WTC11 (cell line): Measurements from ENCODE around the gene R3HDM4. TPM values are rescaled to one million over a fixed set of nuclear protein-coding genes. Genes with fewer than 3 reads are reported as not detected.

Experiments used
- ATAC-seq: fragments of 200-7000 bp; cut with Tn5 transposase; 2 replicates; pipeline ENCODE4 v1.10.0; 2021; ENCODE audit warnings: mild to moderate bottlenecking, moderate library complexity
- CTCF ChIA-PET: fragments of 300-600 bp; sonication (Branson Sonifier 250); formaldehyde crosslinking; loops from one replicate; lab custom pipeline; 2021; ENCODE audit warnings: antibody characterized with exemption; lab: Charles Lee
- POLR2A ChIA-PET: fragments of 350-600 bp; sonication (Branson Sonifier 250); formaldehyde crosslinking; loops from one replicate; lab custom pipeline; 2021; ENCODE audit warnings: antibody characterized with exemption; lab: Charles Lee
- DNase-seq: peaks from one replicate; pipeline ENCODE4 v3.0.0; 2021; ENCODE audit warnings: low spot score
- H3K27ac Mint-ChIP-seq: 2 replicates; pipeline ENCODE4 v1.8.0; 2021; ENCODE audit warnings: mixed read lengths
- H3K27me3 Mint-ChIP-seq: 2 replicates; pipeline ENCODE4 v1.8.0; 2021; ENCODE audit warnings: low read depth, mild to moderate bottlenecking, moderate library complexity, mixed read lengths
- H3K36me3 Mint-ChIP-seq: 2 replicates; pipeline ENCODE4 v1.8.0; 2021; ENCODE audit warnings: mixed read lengths
- H3K4me1 Mint-ChIP-seq: 2 replicates; pipeline ENCODE4 v1.8.0; 2022; ENCODE audit warnings: mixed read lengths
- H3K4me3 Mint-ChIP-seq: 2 replicates; pipeline ENCODE4 v1.8.0; 2021; ENCODE audit warnings: mild to moderate bottlenecking, moderate library complexity, mixed read lengths
- H3K9me3 Mint-ChIP-seq: 2 replicates; pipeline ENCODE4 v1.8.0; 2021; ENCODE audit warnings: mixed read lengths
- FOXK1 ChIP-seq: sonication (generic); formaldehyde crosslinking; IDR thresholded peaks from 2 replicates; pipeline ENCODE4 v1.8.0; 2022; ENCODE audit warnings: mild to moderate bottlenecking, moderate library complexity, missing genetic modification reagents
- FOXP4 ChIP-seq: sonication (generic); formaldehyde crosslinking; IDR thresholded peaks from 2 replicates; pipeline ENCODE4 v1.8.0; 2022; ENCODE audit warnings: mild to moderate bottlenecking, missing genetic modification reagents
- JUN ChIP-seq: sonication (generic); formaldehyde crosslinking; IDR thresholded peaks from 2 replicates; pipeline ENCODE4 v1.8.0; 2023; ENCODE audit warnings: mild to moderate bottlenecking, missing genetic modification reagents
- NFATC4 ChIP-seq: fragments of 250-450 bp; sonication (Bioruptor Pico); IDR thresholded peaks from 2 replicates; pipeline ENCODE4 v1.9.0; 2021; ENCODE audit warnings: mild to moderate bottlenecking
- NFE2L1 ChIP-seq: sonication (generic); formaldehyde crosslinking; IDR thresholded peaks from 2 replicates; pipeline ENCODE4 v1.8.1; 2023; ENCODE audit warnings: missing genetic modification reagents
- NFYB ChIP-seq: sonication (generic); formaldehyde crosslinking; conservative IDR thresholded peaks from 2 replicates; pipeline ENCODE4 v1.8.0; 2022; ENCODE audit warnings: low read depth, missing genetic modification reagents
- SMAD4 ChIP-seq: sonication (generic); formaldehyde crosslinking; IDR thresholded peaks from 2 replicates; pipeline ENCODE4 v1.8.0; 2022; ENCODE audit warnings: mild to moderate bottlenecking, missing genetic modification reagents
- TCF7 ChIP-seq: sonication (generic); formaldehyde crosslinking; IDR thresholded peaks from 2 replicates; pipeline ENCODE4 v1.8.0; 2022; ENCODE audit warnings: mild to moderate bottlenecking, low read depth, missing genetic modification reagents, moderate library complexity
- ZNF263 ChIP-seq: sonication (generic); formaldehyde crosslinking; IDR thresholded peaks from 2 replicates; pipeline ENCODE4 v1.8.1; 2022; ENCODE audit warnings: low read depth, mild to moderate bottlenecking, moderate library complexity, missing genetic modification reagents
- ZNF416 ChIP-seq: fragments of 250-450 bp; sonication (Bioruptor Pico); IDR thresholded peaks from 2 replicates; pipeline ENCODE4 v1.9.0; 2021; ENCODE audit warnings: mild to moderate bottlenecking, inconsistent platforms
- ZNF423 ChIP-seq: fragments of 250-450 bp; sonication (Bioruptor Pico); IDR thresholded peaks from 2 replicates; pipeline ENCODE4 v2.1.2; 2022; ENCODE audit warnings: mild to moderate bottlenecking, moderate library complexity
- ZNF532 ChIP-seq: fragments of 250-450 bp; sonication (Bioruptor Pico); IDR thresholded peaks from 2 replicates; pipeline ENCODE4 v1.9.0; 2021; ENCODE audit warnings: mild to moderate bottlenecking, borderline replicate concordance
- ZNF671 ChIP-seq: fragments of 250-450 bp; sonication (Bioruptor Pico); IDR thresholded peaks from 2 replicates; pipeline ENCODE4 v1.8.0; 2021; ENCODE audit warnings: mild to moderate bottlenecking
- total RNA-seq: library from RNA; stranded (reverse); gene quantifications from 3 replicates; pipeline ENCODE4 v1.2.3, GENCODE V29; 2021
- TF ChIP-seq, protein P1 (sequence below): fragments of 250-450 bp; sonication (Bioruptor Pico); IDR thresholded peaks from 2 replicates; pipeline ENCODE4 v2.1.2; 2022; ENCODE audit warnings: mild to moderate bottlenecking, moderate library complexity
- TF ChIP-seq, protein P2 (sequence below): sonication (generic); formaldehyde crosslinking; IDR thresholded peaks from 2 replicates; pipeline ENCODE4 v1.8.1; 2022; ENCODE audit warnings: missing genetic modification reagents, borderline replicate concordance

Gene R3HDM4
- total RNA-seq, 1 experiment from 2014 or later: 99.5 TPM

GRCh38 chr19:867855-868457 is 45.1 kb downstream of the R3HDM4 start (continued):
- TF ChIP-seq, protein P1, sequence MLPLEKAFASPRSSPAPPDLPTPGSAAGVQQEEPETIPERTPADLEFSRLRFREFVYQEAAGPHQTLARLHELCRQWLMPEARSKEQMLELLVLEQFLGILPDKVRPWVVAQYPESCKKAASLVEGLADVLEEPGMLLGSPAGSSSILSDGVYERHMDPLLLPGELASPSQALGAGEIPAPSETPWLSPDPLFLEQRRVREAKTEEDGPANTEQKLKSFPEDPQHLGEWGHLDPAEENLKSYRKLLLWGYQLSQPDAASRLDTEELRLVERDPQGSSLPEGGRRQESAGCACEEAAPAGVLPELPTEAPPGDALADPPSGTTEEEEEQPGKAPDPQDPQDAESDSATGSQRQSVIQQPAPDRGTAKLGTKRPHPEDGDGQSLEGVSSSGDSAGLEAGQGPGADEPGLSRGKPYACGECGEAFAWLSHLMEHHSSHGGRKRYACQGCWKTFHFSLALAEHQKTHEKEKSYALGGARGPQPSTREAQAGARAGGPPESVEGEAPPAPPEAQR (CRISPR knock-in tag): no peak
- TF ChIP-seq NFATC4 (CRISPR knock-in tag): no peak
- no peak for TF ChIP-seq ZNF263 (CRISPR knock-in tag)

DNA sequence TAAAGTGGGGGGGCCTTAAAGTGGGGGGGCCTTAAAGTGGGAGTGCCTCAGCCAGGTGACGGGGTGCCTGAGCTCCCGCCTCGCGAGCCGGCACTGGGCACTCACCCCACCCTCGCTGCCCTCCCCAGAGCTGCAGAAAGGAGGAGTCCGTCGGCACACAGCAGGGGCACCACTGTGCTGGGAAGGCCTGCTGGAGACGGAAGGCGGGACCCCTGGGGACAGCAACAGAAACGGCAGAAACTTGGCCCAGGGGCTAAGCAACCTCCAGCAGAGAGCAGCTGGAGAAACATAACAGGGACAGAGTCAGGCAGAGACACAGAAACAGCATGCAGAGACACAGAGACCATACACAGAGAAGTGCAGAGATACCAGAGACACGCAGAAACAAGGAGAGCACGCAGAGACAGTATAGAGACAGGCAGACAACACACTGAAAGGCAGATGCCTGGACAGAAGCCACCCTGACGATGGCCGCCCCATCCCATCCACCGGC is 45.7 kb downstream of the R3HDM4 start:
- H3K4me1 Mint-ChIP-seq: peaks cover 5% of the 10 kb centered on the region
- POLR2A ChIA-PET: interaction anchor here (0.7 kb wide), 1 partner anchor 55 kb away, joined by 3 read pairs; no protein-coding TSS in a partner anchor
- ATAC-seq (no peak), DNase-seq (no peak)
- peak overlapping the region; percentile 60; the same call in 1 of the 2 replicates for H3K27ac Mint-ChIP-seq
- peaks cover 5% of the 10 kb centered on the region; the same call in 1 of the 2 replicates for H3K27me3 Mint-ChIP-seq
- peaks cover 12% of the 10 kb centered on the region for H3K36me3 Mint-ChIP-seq
- CTCF ChIA-PET: interaction anchor here (0.8 to 2.6 kb wide), 3 partner anchors 11 to 124 kb away, joined by 3 to 11 read pairs (median 4); no protein-coding TSS in a partner anchor
- H3K9me3 Mint-ChIP-seq: no peaks in the 10 kb centered on the region
- TF ChIP-seq ZNF423 (CRISPR knock-in tag) (peak; percentile 85), NFE2L1 (no peak)
- H3K4me3 Mint-ChIP-seq: no peak overlapping the region

DNA sequence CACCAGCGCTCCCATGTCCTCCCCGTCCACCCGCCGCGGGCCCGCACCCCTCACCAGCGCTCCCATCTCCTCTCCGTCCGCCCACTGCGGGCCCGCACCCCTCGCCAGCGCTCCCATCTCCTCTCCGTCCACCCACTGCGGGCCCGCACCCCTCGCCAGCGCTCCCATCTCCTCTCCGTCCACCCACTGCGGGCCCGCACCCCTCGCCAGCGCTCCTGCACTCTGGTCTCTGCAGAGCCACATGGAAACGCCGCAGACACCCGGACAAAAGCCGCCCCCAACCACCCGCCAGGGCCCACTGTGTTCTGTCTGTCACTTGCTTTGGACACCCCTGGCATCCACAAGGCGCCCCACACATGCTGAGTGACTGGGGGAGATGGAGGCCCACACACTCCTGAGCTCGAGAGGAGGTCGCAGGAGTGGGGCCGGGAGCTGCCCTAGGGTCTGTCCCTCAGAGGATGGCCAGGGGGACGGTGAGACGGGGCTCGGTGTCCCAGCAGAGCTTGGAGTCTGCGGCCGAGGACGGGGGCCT is 46.2 kb downstream of the R3HDM4 start:
- H3K36me3 Mint-ChIP-seq: peaks cover 12% of the 10 kb centered on the region
- ATAC-seq (no peak), DNase-seq (no peak)
- H3K9me3 Mint-ChIP-seq: no peaks in the 10 kb centered on the region
- no peak overlapping the region for H3K27ac Mint-ChIP-seq
- ChIA-PET POLR2A (interaction anchor here (0.7 kb wide), 1 partner anchor 55 kb away, joined by 3 read pairs; no protein-coding TSS in a partner anchor), CTCF (interaction anchor here (0.8 to 2.6 kb wide), 3 partner anchors 10 to 124 kb away, joined by 3 to 11 read pairs (median 4); no protein-coding TSS in a partner anchor)
- peaks cover 5% of the 10 kb centered on the region for H3K4me1 Mint-ChIP-seq
- TF ChIP-seq JUN (no peak), TCF7 (CRISPR knock-in tag) (no peak), FOXK1 (no peak), NFYB (CRISPR knock-in tag) (no peak), ZNF416 (CRISPR knock-in tag) (no peak), ZNF671 (CRISPR knock-in tag) (no peak), SMAD4 (CRISPR knock-in tag) (no peak), ZNF532 (no peak), NFE2L1 (no peak), FOXP4 (CRISPR knock-in tag) (no peak)
- TF ChIP-seq, protein P2, sequence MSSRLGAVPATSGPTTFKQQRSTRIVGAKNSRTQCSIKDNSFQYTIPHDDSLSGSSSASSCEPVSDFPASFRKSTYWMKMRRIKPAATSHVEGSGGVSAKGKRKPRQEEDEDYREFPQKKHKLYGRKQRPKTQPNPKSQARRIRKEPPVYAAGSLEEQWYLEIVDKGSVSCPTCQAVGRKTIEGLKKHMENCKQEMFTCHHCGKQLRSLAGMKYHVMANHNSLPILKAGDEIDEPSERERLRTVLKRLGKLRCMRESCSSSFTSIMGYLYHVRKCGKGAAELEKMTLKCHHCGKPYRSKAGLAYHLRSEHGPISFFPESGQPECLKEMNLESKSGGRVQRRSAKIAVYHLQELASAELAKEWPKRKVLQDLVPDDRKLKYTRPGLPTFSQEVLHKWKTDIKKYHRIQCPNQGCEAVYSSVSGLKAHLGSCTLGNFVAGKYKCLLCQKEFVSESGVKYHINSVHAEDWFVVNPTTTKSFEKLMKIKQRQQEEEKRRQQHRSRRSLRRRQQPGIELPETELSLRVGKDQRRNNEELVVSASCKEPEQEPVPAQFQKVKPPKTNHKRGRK (CRISPR knock-in tag): no peak
- peaks cover 5% of the 10 kb centered on the region; the same call in 1 of the 2 replicates for H3K27me3 Mint-ChIP-seq
- no peak overlapping the region for H3K4me3 Mint-ChIP-seq
